GM10248 (cell line): ENCODE data around the gene LNX1.

ENCODE experiments used
- CTCF ChIA-PET: fragments of 300-600 bp; sonication (Branson Sonifier 250); formaldehyde crosslinking; extraction: SDS; loops from one replicate; lab custom pipeline; 2021; ENCODE audit warnings: antibody characterized with exemption; lab: Yijun Ruan, JAX
- POLR2A ChIA-PET: fragments of 350-650 bp; sonication (Branson Sonifier 250); formaldehyde crosslinking; extraction: SDS; loops from one replicate; lab custom pipeline; 2020; ENCODE audit warnings: antibody characterized with exemption; lab: Yijun Ruan, JAX
- DNase-seq: peaks from one replicate; pipeline ENCODE4 v3.0.0; 2012; ENCODE audit errors: extremely low spot score
- CTCF ChIP-seq: IDR thresholded peaks from 2 replicates; pipeline ENCODE4 v1.5.1; 2012; ENCODE audit warnings: mild to moderate bottlenecking, low read depth; ENCODE audit errors: extremely low read depth, missing control alignments, control extremely low read depth

The LNX1 gene

GRCh38 chr4:53543561-53543960 is 47.7 kb downstream of the LNX1 start:
- no peak for DNase-seq
- TF ChIP-seq CTCF, result no peak
- ChIA-PET CTCF (no interaction called here), POLR2A (no interaction called here)

- DNase-seq, result no peak
- no peak for TF ChIP-seq CTCF
- ChIA-PET CTCF (interaction anchor here (0.8 to 1.6 kb wide), 4 partner anchors 10 to 18 kb away, joined by 3 to 5 read pairs (median 4); no protein-coding TSS in a partner anchor), POLR2A (no interaction called here)
Observed at GRCh38 chr4:53541577-53542206, 49.6 kb downstream of the LNX1 start.

- DNase-seq, result no peak
- ChIA-PET CTCF (interaction anchor here (0.8 kb wide), 1 partner anchor 168 kb away, joined by 3 read pairs; no protein-coding TSS in a partner anchor), POLR2A (no interaction called here)
- no peak for TF ChIP-seq CTCF
Observed at GRCh38 chr4:53538756-53539155, 52.5 kb downstream of the LNX1 start.

GRCh38 chr4:53537606-53538005 is 53.7 kb downstream of the LNX1 start:
- no peak for TF ChIP-seq CTCF
- DNase-seq, result no peak
- POLR2A ChIA-PET, result no interaction called here
- CTCF ChIA-PET, result interaction anchor here (1.5 kb wide), 1 partner anchor 168 kb away, joined by 3 read pairs; no protein-coding TSS in a partner anchor

- TF ChIP-seq CTCF, result no peak
- POLR2A ChIA-PET, result no interaction called here
- CTCF ChIA-PET, result interaction anchor here (1.5 kb wide), 1 partner anchor 170 kb away, joined by 3 read pairs; no protein-coding TSS in a partner anchor
- DNase-seq, result no peak
Observed at GRCh38 chr4:53536328-53536727, 55.0 kb downstream of the LNX1 start.

- POLR2A ChIA-PET, result no interaction called here
- no peak for TF ChIP-seq CTCF
- CTCF ChIA-PET, result no interaction called here
- DNase-seq, result no peak
Observed at GRCh38 chr4:53535567-53535966, 55.7 kb downstream of the LNX1 start.
